Fibroblast of the conjunctiva (primary cell): ENCODE results near the gene CCR6.
"Not testable (repeated sequence)": the region's sequence is repeated elsewhere in the genome, so short reads cannot be mapped to it uniquely, and the experiment has no call there.

ENCODE experiments used
- DNase-seq: peaks from one replicate; pipeline ENCODE4 v3.0.0-alpha.2; 2010; ENCODE audit warnings: low read depth

The CCR6 gene

GRCh38 chr6:167122827-167123657, at the start of gene CCR6:
Gene CCR6, plus strand, starts transcription at chr6:167123096. Its CDS starts 13,039 bp downstream, at chr6:167136135.
- no peak for DNase-seq

GRCh38 chr6:167073679-167074274, 49.1 kb upstream of the CCR6 start:
- DNase-seq, result no peak

DNA sequence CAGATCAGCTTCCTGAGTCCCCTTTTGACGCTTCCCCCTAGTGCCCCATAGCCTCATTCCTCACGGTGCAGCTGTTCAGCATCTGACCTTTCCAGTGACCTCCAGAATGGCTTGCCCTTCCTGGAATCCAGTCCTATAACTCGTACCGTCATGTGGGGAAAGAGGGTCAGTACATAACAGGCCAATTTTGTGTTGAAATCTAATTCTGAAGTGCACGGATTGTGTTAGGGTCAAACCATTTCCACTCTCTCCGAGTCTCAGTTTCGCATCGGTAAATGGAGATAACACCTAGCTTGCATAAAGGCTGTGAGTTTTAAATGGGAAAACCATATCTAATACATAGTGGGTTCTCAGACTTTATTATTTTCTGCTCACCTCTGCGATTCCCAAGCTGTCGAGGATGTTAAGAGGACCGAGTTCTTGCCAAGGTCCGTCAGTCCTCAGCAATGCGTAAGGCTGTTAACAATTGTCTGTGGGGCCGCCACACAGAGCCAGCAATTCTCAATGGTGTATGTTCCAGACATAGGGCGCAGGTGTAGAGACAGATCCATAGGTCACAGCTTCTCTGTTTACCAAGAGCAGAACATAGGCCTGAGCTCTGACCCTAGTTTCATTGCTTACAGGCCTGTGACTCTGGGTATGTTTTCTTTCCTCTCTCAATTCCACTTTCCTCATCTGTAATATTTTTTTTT, 45.5 kb upstream of the CCR6 start:
- no peak for DNase-seq

- DNase-seq, result no peak
Observed at GRCh38 chr6:167078745-167079144, 44.2 kb upstream of the CCR6 start.

DNA sequence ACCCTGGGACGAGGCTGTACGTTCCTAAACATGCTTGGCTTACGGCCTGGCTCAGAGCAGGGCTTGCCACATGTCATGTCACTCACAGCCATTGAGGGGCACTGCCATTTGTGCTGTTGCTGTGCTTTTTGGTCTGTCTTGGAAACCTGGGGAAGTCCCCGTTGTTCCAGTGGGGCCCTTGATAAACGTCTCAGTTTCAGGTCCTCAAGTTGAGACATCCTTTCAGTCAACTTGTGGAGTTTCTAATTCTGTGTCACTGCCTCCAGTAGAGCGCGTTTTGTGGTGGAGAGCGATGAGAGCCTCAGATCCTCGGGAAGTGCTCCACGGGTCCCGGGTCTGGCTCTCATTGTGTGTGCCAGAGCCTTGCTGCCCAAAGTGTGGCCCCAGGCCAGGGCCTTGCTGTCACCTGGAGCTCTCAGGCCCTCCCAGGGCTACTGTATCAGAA, 43.0 kb upstream of the CCR6 start:
- no peak for DNase-seq

GRCh38 chr6:167087857-167088354, 35.0 kb upstream of the CCR6 start:
- no peak for DNase-seq

- DNase-seq, result not testable (repeated sequence)
Observed at GRCh38 chr6:167088741-167089140, 34.2 kb upstream of the CCR6 start.

GRCh38 chr6:167089243-167090142, 33.4 kb upstream of the CCR6 start:
- DNase-seq, result no peak

GRCh38 chr6:167090171-167090570, 32.7 kb upstream of the CCR6 start:
- DNase-seq, result no peak

DNA sequence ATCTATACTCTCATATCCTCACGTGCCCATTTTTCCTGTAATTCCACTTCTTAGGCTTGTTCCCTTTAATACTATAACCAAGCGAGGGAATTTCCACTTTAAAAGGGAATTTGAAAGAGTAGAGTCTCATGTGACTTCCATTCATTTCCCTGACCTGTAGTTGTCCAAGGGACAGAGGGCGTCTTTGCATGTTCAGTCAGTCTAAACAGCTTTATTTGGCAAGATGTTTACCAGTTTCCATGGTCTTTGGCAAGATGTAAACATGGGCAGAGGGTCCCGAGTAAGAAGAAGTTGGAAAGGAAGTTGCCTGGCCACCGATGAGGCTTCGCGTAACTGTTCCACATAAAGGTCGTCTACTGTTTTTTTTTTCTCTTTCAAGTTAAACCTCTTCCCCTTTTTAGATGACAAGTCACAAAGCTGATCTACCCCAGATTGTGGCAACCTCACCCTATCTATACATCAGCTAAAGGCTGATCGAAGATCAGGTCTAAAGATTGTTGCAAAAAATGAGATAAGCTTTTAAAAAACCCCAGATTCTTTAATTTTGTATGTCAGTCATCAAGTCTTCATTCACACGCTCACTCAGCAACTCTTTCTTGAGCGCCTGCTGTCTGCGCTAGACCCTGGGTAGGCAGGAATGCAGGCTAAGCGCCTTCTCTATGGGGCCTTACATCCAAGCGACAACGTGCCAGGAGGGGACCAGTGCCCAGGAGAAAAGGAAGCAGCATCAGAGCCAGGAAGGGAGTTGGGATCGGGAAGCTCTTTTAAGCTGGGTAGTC, 31.7 kb upstream of the CCR6 start:
- DNase-seq, result no peak

- DNase-seq, result no peak
Observed at GRCh38 chr6:167091805-167092107, 31.1 kb upstream of the CCR6 start.

GRCh38 chr6:167092672-167093339, 30.1 kb upstream of the CCR6 start:
- DNase-seq, result no peak

- no peak for DNase-seq
Observed at GRCh38 chr6:167093406-167093921, 29.4 kb upstream of the CCR6 start.

DNA sequence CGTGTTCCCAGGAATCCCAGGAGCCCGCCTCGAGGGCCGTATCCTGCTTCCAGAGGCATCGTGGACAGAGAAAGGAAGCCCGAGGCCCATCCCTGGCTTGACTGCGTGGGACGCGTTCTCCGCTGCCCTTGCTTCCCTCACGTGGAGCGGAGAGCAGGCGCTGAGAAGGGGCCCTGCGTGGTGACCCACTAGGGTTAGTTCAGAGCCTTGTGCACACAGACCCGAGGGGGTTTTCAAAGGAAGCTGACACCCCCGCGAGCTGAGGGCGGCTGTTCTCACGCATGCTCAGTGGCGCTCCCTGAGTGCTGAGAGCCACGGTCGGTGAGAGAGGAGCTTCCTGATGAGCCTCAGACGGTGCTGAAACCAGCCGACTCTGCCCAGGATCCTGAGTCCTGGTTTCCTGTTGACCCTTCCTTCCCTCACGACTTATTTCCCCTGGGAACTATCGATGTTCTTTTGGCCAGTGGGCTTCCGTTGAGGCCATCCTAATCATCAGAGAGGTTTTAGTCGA, 28.9 kb upstream of the CCR6 start:
- no peak for DNase-seq

DNA sequence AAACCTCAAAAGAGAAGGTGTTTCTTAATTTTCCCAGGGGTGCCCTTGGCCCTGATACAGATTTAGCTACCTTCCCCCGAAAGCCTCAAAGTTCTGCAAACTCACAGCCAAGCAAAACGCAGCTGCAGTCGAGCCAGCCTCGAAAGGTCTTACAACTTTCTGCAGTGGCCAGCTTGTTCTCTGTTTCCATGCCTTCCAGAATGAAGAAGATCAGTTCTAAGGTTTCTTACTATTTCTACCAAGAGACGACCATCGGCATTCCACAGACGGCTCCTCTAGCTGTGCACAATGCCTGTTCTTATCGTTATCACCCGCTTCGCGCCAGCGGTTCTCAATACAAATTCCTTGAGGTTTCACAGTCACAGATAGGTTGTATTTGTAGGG, 28.5 kb upstream of the CCR6 start:
- DNase-seq, result no peak

- no peak for DNase-seq
Observed at GRCh38 chr6:167094820-167095637, 27.9 kb upstream of the CCR6 start.

DNA sequence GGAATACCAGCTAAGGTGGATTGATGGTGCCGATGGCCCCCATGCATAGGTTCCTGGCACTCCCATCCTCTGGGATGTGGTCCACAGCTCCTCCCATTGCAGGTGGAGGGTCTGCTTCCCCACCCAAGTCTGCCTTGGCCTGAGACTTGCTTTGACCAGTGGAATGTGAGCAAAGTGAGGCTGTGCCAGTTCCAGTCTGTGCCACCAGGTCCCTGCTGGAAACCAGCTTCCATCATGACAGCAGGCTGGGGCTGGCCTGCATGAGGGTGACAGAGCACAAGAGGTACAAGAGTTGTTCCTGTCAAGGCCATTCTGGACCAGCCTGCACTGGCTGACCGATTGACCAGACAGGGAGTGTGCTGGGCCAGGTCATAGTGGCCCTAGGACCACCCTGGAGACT, 27.0 kb upstream of the CCR6 start:
- no peak for DNase-seq

DNA sequence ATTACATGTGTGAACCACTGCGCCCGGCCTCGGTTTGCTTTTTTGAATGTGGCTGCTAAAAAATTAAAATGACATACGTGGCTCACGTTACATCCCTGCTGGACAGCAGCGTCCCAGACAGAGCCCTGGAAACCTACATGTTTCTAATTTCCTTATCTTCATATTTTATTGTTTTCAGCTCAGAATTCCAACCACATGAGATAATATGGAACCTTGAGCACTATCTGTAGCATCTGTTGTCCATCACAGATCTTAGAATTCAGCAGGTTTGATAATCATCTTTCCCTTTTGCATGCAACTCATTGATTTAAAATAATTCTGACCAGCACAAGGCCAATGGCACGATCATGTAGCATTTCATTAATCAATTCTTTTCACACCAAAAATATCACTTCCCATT, 25.9 kb upstream of the CCR6 start:
- no peak for DNase-seq

- no peak for DNase-seq
Observed at GRCh38 chr6:167097770-167098169, 25.1 kb upstream of the CCR6 start.
